ENCODE data around the gene P2RX2. TPM values are rescaled to one million over a fixed set of nuclear protein-coding genes. Genes with fewer than 3 reads are reported as not detected.

The P2RX2 gene
- not detected in 5 replicates for total RNA-seq (2022; extraction: Qiagen RNA extraction; ENCODE audit: low read depth)

GRCh38 chr12:132618683-132619043 is at the start of gene P2RX2:
Gene P2RX2 (plus strand): TSS chr12:132618776. CDS start chr12:132618817, 41 bp downstream.

DNA sequence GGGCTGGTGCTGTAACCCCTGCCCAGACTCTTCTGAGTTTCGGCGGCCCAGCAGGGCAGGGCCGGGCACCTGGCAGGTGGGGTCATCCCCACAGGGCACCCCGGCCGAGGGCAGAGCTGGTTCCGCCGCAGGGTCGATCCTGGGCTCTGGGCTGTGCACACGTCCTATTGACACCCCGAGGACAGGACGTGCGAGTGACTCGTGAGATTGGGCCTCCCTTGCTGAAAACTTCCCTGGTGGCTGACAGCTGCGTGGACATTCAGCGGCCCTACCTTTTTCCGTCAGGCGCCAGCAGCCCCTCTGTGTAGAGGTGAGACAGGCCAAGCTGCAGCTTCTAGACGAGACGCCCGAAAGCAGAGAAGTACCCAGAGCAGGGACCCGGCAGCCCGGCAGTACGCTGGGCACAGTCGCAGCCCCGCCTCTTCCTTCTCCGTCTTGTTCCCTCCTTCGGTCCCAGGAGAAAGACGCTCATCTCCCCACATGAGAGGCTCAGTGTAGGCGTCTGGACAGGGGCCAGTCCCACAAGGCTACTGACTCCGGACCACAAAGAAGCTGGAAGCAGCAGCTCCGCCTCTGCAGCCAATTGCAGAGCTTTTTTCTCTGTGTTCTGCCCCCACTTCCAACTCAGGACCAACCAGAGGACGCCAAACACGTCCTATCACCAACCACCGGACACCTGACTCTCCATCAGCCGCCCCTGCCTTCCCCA is 8.4 kb upstream of the P2RX2 start, which contains the start of gene LRCOL1:
TSS of gene LRCOL1 (minus strand) at position 532 of the 709 bp plus-strand sequence. CDS start 4,331 bp downstream, outside the sequence.

Other genes starting within 250 kb of the P2RX2 start
- 44.2 to 98.4 TPM (median 83.8 TPM) in 5 replicates for gene FBRSL1, start 128.6 kb upstream of the P2RX2 start, total RNA-seq (2022; extraction: Qiagen RNA extraction; ENCODE audit: low read depth)
- not detected in 5 replicates for gene LRCOL1, start 8.2 kb upstream of the P2RX2 start, total RNA-seq (2022; extraction: Qiagen RNA extraction; ENCODE audit: low read depth)
- 46.1 to 50.9 TPM (median 47.5 TPM) in 5 replicates for gene POLE, start 68.6 kb downstream of the P2RX2 start, total RNA-seq (2022; extraction: Qiagen RNA extraction; ENCODE audit: low read depth)
- 18.4 to 34.0 TPM (median 30.9 TPM) in 5 replicates for gene PXMP2, start 68.8 kb downstream of the P2RX2 start, total RNA-seq (2022; extraction: Qiagen RNA extraction; ENCODE audit: low read depth)
- 37.7 to 59.9 TPM (median 56.8 TPM) in 5 replicates for gene PGAM5, start 92.1 kb downstream of the P2RX2 start, total RNA-seq (2022; extraction: Qiagen RNA extraction; ENCODE audit: low read depth)
- 67.2 to 86.2 TPM (median 82.7 TPM) in 5 replicates for gene ANKLE2, start 143.1 kb downstream of the P2RX2 start, total RNA-seq (2022; extraction: Qiagen RNA extraction; ENCODE audit: low read depth)
- 16.7 to 25.7 TPM (median 23.4 TPM) in 5 replicates for gene GOLGA3, start 210.1 kb downstream of the P2RX2 start, total RNA-seq (2022; extraction: Qiagen RNA extraction; ENCODE audit: low read depth)

Data from A549 treated with ZK216348 at 1 μM for 4 hours (cell line).